ENCODE data around the gene MTO1. TPM values are rescaled to one million over a fixed set of nuclear protein-coding genes. Genes with fewer than 3 reads are reported as not detected.
"Not testable (repeated sequence)": the region's sequence is repeated elsewhere in the genome, so short reads cannot be mapped to it uniquely, and the experiment has no call there.

Gene MTO1
- total RNA-seq, 1 experiment from 2014 or later, result 32.4 TPM

DNA sequence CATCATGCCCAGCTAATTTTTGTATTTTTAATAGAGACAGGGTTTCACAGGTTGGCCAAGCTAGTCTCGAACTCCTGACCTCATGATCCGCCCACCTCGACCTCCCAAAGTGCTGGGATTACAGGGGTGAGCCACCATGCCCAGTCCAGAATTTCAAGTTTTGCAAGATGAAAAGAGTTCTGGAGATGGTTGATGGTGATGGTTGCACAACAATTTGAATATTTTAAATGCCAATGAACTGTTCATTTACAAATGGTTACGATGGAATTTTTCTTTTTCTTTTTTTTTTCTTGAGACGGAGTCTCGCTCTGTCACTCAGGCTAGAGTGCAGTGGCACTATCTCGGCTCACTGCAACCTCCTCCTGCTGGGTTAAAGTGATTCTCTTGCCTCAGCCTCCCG lies 44.2 kb downstream of the MTO1 start:
- H3K4me3 Mint-ChIP-seq; CTCF ChIA-PET; DNase-seq (ENCODE audit: low spot score); POLR2A ChIA-PET; H3K9me3 Mint-ChIP-seq; H3K27ac Mint-ChIP-seq; ATAC-seq; H3K27me3 Mint-ChIP-seq (ENCODE audit: low read depth); H3K4me1 Mint-ChIP-seq: not testable (repeated sequence)
- peaks cover 12% of the 10 kb centered on the region for H3K36me3 Mint-ChIP-seq

DNA sequence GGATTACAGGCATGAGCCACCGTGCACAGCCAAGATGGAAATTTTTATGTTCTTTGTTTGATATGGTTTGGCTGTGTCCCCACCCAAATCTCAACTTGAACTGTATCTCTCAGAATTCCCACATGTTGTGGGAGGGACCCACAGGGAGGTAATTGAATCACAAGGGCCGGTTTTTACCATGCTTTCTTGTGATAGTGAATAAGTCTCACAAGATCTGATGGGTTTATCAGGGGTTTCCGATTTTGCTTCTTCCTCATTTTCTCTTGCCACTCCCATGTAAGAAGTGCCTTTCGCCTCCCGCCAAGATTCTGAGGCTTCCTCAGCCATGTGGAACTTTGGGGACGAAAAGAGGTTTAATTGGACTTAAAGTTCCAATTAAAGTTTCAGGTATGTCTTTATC lies 44.7 kb downstream of the MTO1 start:
- H3K4me1 Mint-ChIP-seq, result no peaks in the 10 kb centered on the region
- TF ChIP-seq FOXK1 (CRISPR knock-in tag; IDR thresholded peaks at IDR 0.05) (no peak), ZNF232 (CRISPR knock-in tag; IDR thresholded peaks at IDR 0.05) (no peak), STAT6 (CRISPR knock-in tag; conservative IDR thresholded peaks at IDR 0.05; ENCODE audit: low read depth) (no peak), IRF2 (CRISPR knock-in tag; IDR thresholded peaks at IDR 0.05; ENCODE audit: borderline replicate concordance, low read depth) (no peak), NR2C2 (CRISPR knock-in tag; IDR thresholded peaks at IDR 0.05) (no peak), TP53 (CRISPR knock-in tag; IDR thresholded peaks at IDR 0.05) (no peak), TEAD4 (CRISPR knock-in tag; IDR thresholded peaks at IDR 0.05) (no peak), CBFB (CRISPR knock-in tag; IDR thresholded peaks at IDR 0.05; ENCODE audit: low read depth) (no peak), SP1 (CRISPR knock-in tag; conservative IDR thresholded peaks at IDR 0.05) (no peak), GRHL2 (CRISPR knock-in tag; IDR thresholded peaks at IDR 0.05; ENCODE audit: insufficient replicate concordance, severe bottlenecking) (no peak), TCF7 (CRISPR knock-in tag; IDR thresholded peaks at IDR 0.05; ENCODE audit: low read depth) (no peak)
- TF ChIP-seq, protein P1, sequence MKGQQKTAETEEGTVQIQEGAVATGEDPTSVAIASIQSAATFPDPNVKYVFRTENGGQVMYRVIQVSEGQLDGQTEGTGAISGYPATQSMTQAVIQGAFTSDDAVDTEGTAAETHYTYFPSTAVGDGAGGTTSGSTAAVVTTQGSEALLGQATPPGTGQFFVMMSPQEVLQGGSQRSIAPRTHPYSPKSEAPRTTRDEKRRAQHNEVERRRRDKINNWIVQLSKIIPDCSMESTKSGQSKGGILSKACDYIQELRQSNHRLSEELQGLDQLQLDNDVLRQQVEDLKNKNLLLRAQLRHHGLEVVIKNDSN (CRISPR knock-in tag; IDR thresholded peaks at IDR 0.05), result no peak
- TF ChIP-seq, protein P2, sequence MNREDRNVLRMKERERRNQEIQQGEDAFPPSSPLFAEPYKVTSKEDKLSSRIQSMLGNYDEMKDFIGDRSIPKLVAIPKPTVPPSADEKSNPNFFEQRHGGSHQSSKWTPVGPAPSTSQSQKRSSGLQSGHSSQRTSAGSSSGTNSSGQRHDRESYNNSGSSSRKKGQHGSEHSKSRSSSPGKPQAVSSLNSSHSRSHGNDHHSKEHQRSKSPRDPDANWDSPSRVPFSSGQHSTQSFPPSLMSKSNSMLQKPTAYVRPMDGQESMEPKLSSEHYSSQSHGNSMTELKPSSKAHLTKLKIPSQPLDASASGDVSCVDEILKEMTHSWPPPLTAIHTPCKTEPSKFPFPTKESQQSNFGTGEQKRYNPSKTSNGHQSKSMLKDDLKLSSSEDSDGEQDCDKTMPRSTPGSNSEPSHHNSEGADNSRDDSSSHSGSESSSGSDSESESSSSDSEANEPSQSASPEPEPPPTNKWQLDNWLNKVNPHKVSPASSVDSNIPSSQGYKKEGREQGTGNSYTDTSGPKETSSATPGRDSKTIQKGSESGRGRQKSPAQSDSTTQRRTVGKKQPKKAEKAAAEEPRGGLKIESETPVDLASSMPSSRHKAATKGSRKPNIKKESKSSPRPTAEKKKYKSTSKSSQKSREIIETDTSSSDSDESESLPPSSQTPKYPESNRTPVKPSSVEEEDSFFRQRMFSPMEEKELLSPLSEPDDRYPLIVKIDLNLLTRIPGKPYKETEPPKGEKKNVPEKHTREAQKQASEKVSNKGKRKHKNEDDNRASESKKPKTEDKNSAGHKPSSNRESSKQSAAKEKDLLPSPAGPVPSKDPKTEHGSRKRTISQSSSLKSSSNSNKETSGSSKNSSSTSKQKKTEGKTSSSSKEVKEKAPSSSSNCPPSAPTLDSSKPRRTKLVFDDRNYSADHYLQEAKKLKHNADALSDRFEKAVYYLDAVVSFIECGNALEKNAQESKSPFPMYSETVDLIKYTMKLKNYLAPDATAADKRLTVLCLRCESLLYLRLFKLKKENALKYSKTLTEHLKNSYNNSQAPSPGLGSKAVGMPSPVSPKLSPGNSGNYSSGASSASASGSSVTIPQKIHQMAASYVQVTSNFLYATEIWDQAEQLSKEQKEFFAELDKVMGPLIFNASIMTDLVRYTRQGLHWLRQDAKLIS (CRISPR knock-in tag; IDR thresholded peaks at IDR 0.05; ENCODE audit: borderline replicate concordance), result no peak
- TF ChIP-seq, protein P3, sequence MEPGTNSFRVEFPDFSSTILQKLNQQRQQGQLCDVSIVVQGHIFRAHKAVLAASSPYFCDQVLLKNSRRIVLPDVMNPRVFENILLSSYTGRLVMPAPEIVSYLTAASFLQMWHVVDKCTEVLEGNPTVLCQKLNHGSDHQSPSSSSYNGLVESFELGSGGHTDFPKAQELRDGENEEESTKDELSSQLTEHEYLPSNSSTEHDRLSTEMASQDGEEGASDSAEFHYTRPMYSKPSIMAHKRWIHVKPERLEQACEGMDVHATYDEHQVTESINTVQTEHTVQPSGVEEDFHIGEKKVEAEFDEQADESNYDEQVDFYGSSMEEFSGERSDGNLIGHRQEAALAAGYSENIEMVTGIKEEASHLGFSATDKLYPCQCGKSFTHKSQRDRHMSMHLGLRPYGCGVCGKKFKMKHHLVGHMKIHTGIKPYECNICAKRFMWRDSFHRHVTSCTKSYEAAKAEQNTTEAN (CRISPR knock-in tag; IDR thresholded peaks at IDR 0.05), result no peak
- TF ChIP-seq, protein P4, sequence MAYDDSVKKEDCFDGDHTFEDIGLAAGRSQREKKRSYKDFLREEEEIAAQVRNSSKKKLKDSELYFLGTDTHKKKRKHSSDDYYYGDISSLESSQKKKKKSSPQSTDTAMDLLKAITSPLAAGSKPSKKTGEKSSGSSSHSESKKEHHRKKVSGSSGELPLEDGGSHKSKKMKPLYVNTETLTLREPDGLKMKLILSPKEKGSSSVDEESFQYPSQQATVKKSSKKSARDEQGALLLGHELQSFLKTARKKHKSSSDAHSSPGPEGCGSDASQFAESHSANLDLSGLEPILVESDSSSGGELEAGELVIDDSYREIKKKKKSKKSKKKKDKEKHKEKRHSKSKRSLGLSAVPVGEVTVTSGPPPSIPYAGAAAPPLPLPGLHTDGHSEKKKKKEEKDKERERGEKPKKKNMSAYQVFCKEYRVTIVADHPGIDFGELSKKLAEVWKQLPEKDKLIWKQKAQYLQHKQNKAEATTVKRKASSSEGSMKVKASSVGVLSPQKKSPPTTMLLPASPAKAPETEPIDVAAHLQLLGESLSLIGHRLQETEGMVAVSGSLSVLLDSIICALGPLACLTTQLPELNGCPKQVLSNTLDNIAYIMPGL (CRISPR knock-in tag; IDR thresholded peaks at IDR 0.05), result no peak
- TF ChIP-seq, protein P5, sequence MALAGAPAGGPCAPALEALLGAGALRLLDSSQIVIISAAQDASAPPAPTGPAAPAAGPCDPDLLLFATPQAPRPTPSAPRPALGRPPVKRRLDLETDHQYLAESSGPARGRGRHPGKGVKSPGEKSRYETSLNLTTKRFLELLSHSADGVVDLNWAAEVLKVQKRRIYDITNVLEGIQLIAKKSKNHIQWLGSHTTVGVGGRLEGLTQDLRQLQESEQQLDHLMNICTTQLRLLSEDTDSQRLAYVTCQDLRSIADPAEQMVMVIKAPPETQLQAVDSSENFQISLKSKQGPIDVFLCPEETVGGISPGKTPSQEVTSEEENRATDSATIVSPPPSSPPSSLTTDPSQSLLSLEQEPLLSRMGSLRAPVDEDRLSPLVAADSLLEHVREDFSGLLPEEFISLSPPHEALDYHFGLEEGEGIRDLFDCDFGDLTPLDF (CRISPR knock-in tag; IDR thresholded peaks at IDR 0.05), result no peak
- TF ChIP-seq, protein P6, sequence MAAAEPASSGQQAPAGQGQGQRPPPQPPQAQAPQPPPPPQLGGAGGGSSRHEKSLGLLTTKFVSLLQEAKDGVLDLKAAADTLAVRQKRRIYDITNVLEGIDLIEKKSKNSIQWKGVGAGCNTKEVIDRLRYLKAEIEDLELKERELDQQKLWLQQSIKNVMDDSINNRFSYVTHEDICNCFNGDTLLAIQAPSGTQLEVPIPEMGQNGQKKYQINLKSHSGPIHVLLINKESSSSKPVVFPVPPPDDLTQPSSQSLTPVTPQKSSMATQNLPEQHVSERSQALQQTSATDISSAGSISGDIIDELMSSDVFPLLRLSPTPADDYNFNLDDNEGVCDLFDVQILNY (CRISPR knock-in tag; IDR thresholded peaks at IDR 0.05), result no peak
- TF ChIP-seq, protein P7, sequence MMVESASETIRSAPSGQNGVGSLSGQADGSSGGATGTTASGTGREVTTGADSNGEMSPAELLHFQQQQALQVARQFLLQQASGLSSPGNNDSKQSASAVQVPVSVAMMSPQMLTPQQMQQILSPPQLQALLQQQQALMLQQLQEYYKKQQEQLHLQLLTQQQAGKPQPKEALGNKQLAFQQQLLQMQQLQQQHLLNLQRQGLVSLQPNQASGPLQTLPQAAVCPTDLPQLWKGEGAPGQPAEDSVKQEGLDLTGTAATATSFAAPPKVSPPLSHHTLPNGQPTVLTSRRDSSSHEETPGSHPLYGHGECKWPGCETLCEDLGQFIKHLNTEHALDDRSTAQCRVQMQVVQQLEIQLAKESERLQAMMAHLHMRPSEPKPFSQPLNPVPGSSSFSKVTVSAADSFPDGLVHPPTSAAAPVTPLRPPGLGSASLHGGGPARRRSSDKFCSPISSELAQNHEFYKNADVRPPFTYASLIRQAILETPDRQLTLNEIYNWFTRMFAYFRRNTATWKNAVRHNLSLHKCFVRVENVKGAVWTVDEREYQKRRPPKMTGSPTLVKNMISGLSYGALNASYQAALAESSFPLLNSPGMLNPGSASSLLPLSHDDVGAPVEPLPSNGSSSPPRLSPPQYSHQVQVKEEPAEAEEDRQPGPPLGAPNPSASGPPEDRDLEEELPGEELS (CRISPR knock-in tag; IDR thresholded peaks at IDR 0.05), result no peak
- no peak overlapping the region for H3K4me3 Mint-ChIP-seq
- DNase-seq (ENCODE audit: low spot score) (no peak), ATAC-seq (no peak)
- H3K27ac Mint-ChIP-seq, result no peak overlapping the region
- CTCF ChIA-PET, result no interaction called here
- POLR2A ChIA-PET, result no interaction called here
- H3K9me3 Mint-ChIP-seq, result peaks cover 4% of the 10 kb centered on the region; the same call in 1 of the 2 replicates
- H3K36me3 Mint-ChIP-seq, result peaks cover 9% of the 10 kb centered on the region
- H3K27me3 Mint-ChIP-seq (ENCODE audit: low read depth), result no peaks in the 10 kb centered on the region

Data from WTC11 (cell line).